Renal cortex interstitium (tissue), 15 donors: ENCODE results near the gene ACVR1C. TPM values are rescaled to one million over a fixed set of nuclear protein-coding genes. Genes with fewer than 3 reads are reported as not detected.

ENCODE experiments used
- DNase-seq, 11 donors: peaks; one replicate each; pipeline ENCODE4 v3.0.0-alpha.2; 2013; ENCODE audit warnings: low read depth in 9 of 11, low spot score in 4 of 11; ENCODE audit errors: extremely low read depth in 1 of 11
- long read RNA-seq, 16 experiments: transcript quantifications; one replicate each; lab custom pipeline, GENCODE V29; 2026
- polyA plus RNA-seq, 3 donors: library from polyadenylated mRNA; unstranded; fragments of 120-200 nt; gene quantifications; one replicate each; pipeline ENCODE4 v1.2.1, GENCODE V29; 2013; ENCODE audit not compliant: insufficient read length in 3 of 3

ACVR1C gene
- polyA plus RNA-seq = under 1 TPM; 0.13 to 0.23 (median 0.17) TPM
- long read RNA-seq, donor 1 = 0 reads
- long read RNA-seq, donor 2 = 0 reads
- long read RNA-seq, donor 3 = 0 reads
- long read RNA-seq, donor 4 = 0 reads
- long read RNA-seq, donor 5 = 0 reads
- long read RNA-seq, donor 6 = 0 reads
- long read RNA-seq, donor 7 = 0 reads
- long read RNA-seq, donor 8 = 0 reads
- long read RNA-seq, donor 9 = 0 reads
- long read RNA-seq, donor 10 = 0 reads
- long read RNA-seq, donor 11 = 0 reads
- long read RNA-seq, donor 12 = 0 reads
- long read RNA-seq, donor 13 = 0 reads
- long read RNA-seq, donor 14 = 0 reads
- long read RNA-seq, donor 15 = 0 reads
- long read RNA-seq, donor 16 = 0 reads

DNA sequence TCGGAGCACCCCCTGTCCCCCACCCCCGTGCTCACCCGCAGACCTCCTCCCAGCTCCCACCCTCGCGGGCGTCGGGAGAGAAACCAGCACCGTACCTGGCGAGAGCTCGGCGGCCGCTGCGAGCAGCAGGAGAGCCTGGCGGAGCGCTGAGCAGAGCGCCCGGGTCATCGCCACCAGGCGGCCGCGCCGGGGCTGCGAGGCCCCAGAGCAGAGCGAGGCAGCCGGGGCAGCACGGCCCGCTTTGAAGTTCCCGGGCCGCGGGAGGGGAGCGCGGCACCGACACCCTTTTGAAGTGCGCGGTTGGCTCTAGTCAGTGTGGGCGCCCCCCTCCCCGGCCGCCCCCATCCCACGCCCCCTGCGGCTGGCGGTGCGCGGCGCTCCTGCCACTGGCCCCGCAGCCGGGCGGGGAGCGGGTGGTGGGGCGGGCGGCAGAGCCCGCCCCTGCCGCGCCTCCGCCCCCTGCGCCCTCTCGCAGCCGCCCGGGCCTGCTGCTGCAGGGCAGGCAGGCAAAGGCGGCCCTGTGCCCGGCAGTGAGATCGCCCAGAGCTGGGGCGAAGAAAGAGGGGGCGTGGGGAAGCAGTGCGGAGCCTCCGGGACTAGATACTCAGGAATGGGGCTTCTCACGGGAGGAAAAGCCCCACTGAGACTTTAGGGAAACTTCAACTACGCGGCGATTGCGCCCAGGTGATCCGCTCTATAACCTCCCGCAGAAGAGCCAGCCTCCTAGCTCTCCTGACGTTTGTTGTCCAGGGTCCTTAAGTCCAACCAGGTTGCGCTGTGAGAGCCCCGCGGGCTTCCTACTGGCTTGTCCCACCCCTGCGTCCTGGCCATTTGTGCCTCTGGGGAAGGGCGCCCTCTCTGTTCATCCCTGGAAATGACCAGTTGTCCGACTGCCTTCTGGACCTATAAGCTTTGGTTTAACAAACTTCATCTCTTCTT, at the start of gene ACVR1C:
ACVR1C (minus strand) TSS at position 388 of the 939 bp plus-strand sequence; CDS start at position 168, 220 bp downstream.
- peak; percentile 32 to 67 (median 54) for DNase-seq

DNA sequence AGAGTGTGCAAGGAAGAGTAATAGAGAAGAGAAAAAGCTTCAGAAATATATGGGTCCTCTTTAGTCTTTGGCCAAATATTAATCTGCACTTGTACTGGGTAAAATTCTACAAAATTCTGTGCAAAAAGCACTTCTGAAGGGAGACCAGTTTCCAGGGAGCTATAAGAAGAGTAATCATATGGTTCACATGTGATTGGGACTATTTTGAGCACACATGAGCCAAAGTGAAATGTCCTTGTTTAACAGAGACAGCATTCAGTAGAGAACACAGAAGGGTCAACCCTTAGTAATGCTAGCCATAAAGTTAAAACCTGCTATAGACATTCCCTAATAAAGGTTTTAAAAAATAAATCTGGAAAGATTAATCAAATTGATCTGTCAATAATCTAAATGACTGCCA, 49.3 kb upstream of the ACVR1C start:
- DNase-seq = no peak

GRCh38 chr2:157672129-157672528, 43.5 kb upstream of the ACVR1C start:
- DNase-seq = no peak

DNA sequence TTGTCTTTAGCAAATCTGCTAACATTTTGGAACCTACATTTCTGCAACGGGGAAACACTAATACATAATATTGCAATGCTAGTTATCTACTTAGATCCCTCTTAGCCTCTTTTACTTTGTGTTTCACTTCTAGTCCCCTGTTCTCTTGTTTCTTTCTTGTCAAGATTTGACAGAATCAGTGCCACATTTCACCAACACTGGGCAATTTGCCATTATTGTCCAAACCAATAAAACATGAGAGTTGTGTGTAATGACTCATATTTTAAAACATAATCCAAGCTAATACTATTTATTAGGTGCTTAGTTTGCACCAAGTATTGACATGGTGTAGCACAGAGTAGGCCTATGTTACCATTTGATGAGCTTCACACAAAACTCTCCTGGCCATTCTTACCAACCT, 33.7 kb upstream of the ACVR1C start:
- DNase-seq = no peak

DNA sequence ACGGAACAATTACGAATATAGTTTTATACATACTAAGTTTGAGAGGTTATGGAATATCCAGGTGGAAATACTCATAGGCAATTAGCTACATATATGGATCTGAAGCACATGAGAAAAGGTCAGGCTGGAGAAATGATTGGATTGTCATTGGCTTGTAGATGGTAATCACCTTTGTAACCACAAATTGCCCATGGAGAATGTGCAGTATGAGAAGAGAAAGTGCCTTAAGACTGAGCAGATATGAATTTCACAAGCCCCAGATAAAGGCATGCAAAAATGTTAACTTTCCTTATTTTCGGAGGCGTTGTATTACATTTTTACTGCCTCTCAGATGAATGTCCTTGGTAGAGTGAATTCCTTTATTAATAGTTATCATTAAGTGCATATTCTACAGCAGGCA, 33.1 kb upstream of the ACVR1C start:
- no peak for DNase-seq

DNA sequence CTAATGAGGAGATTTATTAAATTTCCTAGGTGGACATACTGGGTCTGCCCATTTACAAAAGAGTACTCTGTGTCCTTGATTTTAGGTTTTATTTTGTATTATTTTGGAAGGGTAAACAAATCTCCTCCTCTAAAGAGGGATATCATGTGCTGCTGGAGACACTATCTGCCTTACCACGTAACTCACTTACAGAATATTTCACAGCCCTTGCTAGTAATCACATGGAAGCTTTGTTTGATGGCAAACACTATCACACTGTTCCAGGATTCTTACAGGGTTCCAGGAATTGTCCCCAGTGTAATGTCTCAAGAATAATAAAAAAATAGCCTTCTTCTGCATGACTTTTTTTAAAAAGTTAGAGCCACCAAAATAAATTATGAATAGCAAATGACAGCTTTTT, 29.2 kb upstream of the ACVR1C start:
- DNase-seq = no peak

- no peak for DNase-seq
These were observed 28.4 kb upstream of the ACVR1C start for GRCh38 chr2:157657101-157657500.

GRCh38 chr2:157644776-157645175, 16.1 kb upstream of the ACVR1C start:
- DNase-seq = no peak

DNA sequence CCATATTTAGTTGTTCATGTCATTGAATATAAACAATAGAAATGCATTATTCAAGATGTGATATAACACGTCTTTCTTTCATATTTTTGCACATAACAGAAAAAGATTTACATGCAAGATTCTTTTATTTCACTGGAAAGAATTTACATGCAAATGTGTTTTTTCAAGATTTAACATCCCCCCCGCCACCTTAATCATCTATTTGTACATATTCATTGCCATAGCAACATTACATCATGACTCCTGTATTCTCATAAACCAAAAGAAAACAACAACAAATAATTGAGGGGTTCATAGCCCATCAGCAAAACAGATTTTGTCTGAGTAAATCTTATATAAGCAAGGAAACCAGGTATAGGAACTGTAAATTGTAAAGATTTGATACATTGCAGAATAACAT, 3.2 kb upstream of the ACVR1C start:
- DNase-seq = no peak

DNA sequence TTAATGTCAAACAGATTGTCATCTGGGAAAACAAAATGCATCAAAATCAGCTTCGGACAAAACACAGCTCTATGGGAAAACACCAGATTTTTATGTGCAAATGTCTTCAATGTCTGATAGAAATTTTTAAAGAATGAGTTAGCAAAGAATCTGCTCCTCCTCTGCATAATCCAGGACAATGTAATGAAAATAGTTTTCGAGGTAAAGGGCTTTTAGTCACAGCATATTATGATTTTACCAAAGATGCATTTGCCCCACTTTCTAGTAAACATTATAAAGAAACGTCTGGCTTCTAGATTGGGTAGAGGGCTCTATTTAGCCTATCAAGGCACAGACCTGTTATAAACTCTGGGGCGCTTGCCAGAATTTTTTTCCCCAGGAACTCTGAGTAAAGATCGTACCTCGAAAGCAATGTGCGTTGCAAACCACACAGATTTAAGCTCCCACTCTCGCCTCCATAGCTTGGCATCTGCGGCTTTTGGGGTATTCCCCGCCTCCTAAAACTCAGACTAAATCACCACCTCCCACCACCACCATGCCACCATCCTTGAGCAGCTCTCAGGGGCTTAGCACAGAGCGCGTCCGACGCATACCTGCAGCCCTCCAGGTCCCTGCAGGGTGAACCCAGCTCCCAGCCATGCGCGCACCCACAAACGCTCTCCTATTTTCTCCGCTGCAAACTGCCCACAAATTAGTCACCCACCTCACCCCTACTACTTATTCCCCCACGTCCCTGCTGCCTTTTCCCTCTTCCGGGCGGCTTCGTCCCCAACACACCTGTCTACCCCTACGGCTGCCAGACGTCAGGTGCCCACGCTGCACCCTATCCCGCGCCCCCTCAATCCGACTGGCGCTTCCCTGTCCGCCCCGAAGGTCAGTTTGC, 829 bp downstream of the ACVR1C start:
- DNase-seq = peak in 2 of 11 donors; percentile 1 to 2

DNA sequence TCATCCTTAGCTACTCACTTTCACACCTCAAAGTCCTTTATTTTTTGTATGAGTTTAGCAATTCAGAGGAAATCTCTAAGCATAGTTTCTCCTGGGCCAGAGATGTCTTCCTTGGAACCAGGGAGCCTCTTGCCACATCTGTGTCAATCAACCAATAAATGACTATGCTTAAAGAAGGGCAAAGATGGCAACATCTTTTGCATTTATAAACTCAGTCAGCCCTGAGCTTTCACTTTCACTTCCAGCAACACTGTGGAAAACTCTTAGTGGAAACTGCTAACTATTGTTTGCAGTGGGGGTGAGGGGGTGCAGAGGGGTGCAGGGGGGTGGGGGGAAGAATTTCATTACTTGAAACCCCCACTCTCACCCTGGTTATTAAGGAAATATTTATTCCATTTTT, 3.4 kb downstream of the ACVR1C start:
- DNase-seq = no peak

DNA sequence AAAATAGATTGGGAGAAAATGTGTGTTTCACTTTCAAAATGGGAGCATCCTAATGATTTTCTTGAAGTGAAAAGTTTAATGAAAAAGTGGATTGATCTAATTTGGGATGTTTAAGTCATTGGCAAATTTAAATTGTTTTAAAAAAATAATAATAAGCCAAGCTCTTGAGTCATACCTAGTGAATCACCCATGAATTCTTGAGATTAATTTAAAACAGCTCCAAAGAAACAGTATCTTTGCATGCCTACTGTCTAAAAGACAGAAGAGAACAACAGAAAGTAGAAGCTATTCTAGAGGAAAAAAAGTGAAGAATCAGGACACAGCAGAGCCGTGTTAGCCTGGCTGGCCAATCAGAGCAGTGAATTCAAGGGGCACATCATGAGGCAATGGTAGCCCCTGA, 7.7 kb downstream of the ACVR1C start:
- DNase-seq = no peak

DNA sequence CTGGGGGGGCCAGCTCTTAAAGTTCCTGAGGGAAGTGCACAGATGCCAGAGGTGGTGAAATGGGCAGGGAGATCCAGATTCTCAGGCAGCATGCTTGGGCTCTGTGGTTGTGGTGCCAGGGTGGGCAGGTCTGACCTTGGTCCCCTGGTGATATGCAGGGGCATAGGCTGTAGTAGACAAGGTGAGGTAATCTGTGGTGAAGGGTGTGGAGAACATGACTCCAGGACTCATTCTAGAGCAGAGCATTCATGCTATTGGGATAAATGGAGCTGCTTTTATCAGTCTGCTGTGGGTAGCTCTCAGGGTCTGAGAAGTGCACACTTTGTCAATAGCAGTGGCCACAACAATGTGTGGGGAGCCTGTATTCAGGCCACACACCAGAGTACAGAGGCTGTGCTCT, 16.9 kb downstream of the ACVR1C start:
- no peak for DNase-seq

DNA sequence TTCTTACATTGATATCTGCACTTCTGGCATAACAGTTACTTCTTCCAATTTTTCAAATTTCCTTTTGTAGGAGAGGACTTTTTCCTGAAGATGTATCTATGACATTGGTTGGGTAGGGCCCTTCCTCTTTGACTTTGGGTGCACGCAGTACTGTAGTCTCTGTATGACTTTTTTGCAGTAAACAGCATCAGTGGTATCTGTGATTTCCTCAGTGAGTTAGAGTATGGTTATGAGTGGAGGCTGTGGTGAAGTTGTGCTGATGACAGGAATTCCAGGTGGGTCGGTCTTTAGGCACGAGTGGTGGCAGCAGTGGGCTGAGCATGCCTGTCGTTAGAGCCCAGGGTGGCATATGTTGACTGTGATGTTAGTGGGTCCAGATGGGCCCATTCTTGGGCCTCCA, 17.6 kb downstream of the ACVR1C start:
- no peak for DNase-seq

GRCh38 chr2:157606534-157606933, 22.1 kb downstream of the ACVR1C start:
- no peak for DNase-seq

- no peak for DNase-seq
These were observed 25.5 kb downstream of the ACVR1C start for GRCh38 chr2:157603198-157603597.

DNA sequence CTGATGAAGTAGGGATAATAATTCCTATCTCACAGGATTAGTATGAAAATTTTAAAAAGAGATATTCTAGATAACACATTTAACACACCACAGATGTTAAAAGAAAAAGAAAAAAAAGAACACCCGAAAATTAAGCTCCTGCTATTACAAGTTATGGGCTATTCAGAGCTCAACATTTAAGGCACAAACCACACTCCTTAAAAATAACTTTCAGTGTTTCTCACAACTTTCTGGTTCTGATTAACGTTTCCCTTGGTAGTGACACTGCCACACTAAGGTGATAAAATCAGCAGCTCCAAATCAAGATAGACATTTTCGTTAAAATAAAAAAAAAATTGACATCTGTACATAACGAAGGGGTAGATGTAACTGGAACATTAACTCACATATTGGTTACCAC, 26.9 kb downstream of the ACVR1C start:
- DNase-seq = no peak

GRCh38 chr2:157596992-157597681, 31.5 kb downstream of the ACVR1C start:
- peak in 8 of 11 donors; percentile 5 to 14 (median 7) for DNase-seq

- no peak for DNase-seq
These were observed 35.3 kb downstream of the ACVR1C start for GRCh38 chr2:157593411-157593810.
